Glutamatergic neuron (in vitro differentiated cells): ENCODE measurements around the gene KCNH2. TPM values are rescaled to one million over a fixed set of nuclear protein-coding genes. Genes with fewer than 3 reads are reported as not detected.

Experiments
- DNase-seq: peaks from one replicate; pipeline ENCODE4 v3.0.0; 2022
- H3K27ac Mint-ChIP-seq: one replicate; pipeline ENCODE4 v1.8.0; 2020; ENCODE audit warnings: mild to moderate bottlenecking, mixed read lengths, inconsistent platforms; ENCODE audit not compliant: unreplicated experiment
- H3K27me3 Mint-ChIP-seq: one replicate; pipeline ENCODE4 v1.8.0; 2020; ENCODE audit warnings: mild to moderate bottlenecking, moderate library complexity, mixed read lengths, inconsistent platforms; ENCODE audit not compliant: unreplicated experiment
- H3K36me3 Mint-ChIP-seq: one replicate; pipeline ENCODE4 v1.8.0; 2020; ENCODE audit warnings: mild to moderate bottlenecking, mixed read lengths, inconsistent platforms; ENCODE audit not compliant: unreplicated experiment
- H3K4me1 Mint-ChIP-seq: one replicate; pipeline ENCODE4 v1.8.0; 2020; ENCODE audit warnings: mild to moderate bottlenecking, low read depth, mixed read lengths, inconsistent platforms; ENCODE audit not compliant: unreplicated experiment
- H3K4me3 Mint-ChIP-seq: one replicate; pipeline ENCODE4 v1.8.0; 2020; ENCODE audit warnings: mild to moderate bottlenecking, mixed read lengths, inconsistent platforms; ENCODE audit not compliant: unreplicated experiment
- H3K9me3 Mint-ChIP-seq: one replicate; pipeline ENCODE4 v1.8.0; 2020; ENCODE audit warnings: mild to moderate bottlenecking, moderate library complexity, mixed read lengths, inconsistent platforms; ENCODE audit not compliant: unreplicated experiment
- CTCF ChIP-seq: fragments of 200-600 bp; sonication (generic); IDR thresholded peaks from one replicate; pipeline ENCODE4 v1.5.0; 2021; ENCODE audit not compliant: partially characterized antibody, unreplicated experiment
- total RNA-seq: library from RNA; stranded (reverse); fragmentation: NEBNext Ultra II Directional; extraction: Animal tissue kit (Norgen Biotek cat#: 25700); gene quantifications from one replicate; pipeline ENCODE4 v1.2.1, GENCODE V29; 2021; ENCODE audit not compliant: unreplicated experiment

The KCNH2 gene
- total RNA-seq, 1 donor from 2014 or later: 73.7 TPM

- TF ChIP-seq CTCF: no peak
- H3K36me3 Mint-ChIP-seq: no peaks in the 10 kb centered on the region
- H3K27me3 Mint-ChIP-seq: peaks cover 21% of the 10 kb centered on the region
- DNase-seq: no peak
- H3K9me3 Mint-ChIP-seq: peaks cover 24% of the 10 kb centered on the region
- H3K27ac Mint-ChIP-seq: peak overlapping the region; percentile 98
- H3K4me3 Mint-ChIP-seq: peak overlapping the region; percentile 80
- peaks cover 27% of the 10 kb centered on the region for H3K4me1 Mint-ChIP-seq
Measured at GRCh38 chr7:150979713-150980390, 1.7 kb upstream of the KCNH2 start.

GRCh38 chr7:150977382-150978125 is 567 bp downstream of the KCNH2 start:
- peak overlapping the region; percentile 94 for H3K4me3 Mint-ChIP-seq
- peaks cover 33% of the 10 kb centered on the region for H3K4me1 Mint-ChIP-seq
- TF ChIP-seq CTCF: no peak
- no peak for DNase-seq
- H3K36me3 Mint-ChIP-seq: no peaks in the 10 kb centered on the region
- H3K27ac Mint-ChIP-seq: peak overlapping the region; percentile 93
- H3K27me3 Mint-ChIP-seq: peaks cover 23% of the 10 kb centered on the region
- peaks cover 32% of the 10 kb centered on the region for H3K9me3 Mint-ChIP-seq

- Mint-ChIP-seq H3K27me3 (peaks cover 24% of the 10 kb centered on the region), H3K4me3 (peak overlapping the region; percentile 94), H3K27ac (peak overlapping the region; percentile 93), H3K9me3 (peaks cover 34% of the 10 kb centered on the region), H3K36me3 (no peaks in the 10 kb centered on the region), H3K4me1 (peaks cover 35% of the 10 kb centered on the region)
- DNase-seq: no peak
- no peak for TF ChIP-seq CTCF
Measured at GRCh38 chr7:150976529-150977381, 1.4 kb downstream of the KCNH2 start.

- H3K4me3 Mint-ChIP-seq: peak overlapping the region; percentile 94
- peaks cover 30% of the 10 kb centered on the region for H3K27me3 Mint-ChIP-seq
- peaks cover 37% of the 10 kb centered on the region for H3K4me1 Mint-ChIP-seq
- H3K9me3 Mint-ChIP-seq: peaks cover 39% of the 10 kb centered on the region
- no peaks in the 10 kb centered on the region for H3K36me3 Mint-ChIP-seq
- H3K27ac Mint-ChIP-seq: no peak overlapping the region
- DNase-seq: no peak
- TF ChIP-seq CTCF: no peak
Measured at GRCh38 chr7:150975536-150976319, 2.4 kb downstream of the KCNH2 start.
